Measurements from ENCODE around the gene PHKA1. TPM values are rescaled to one million over a fixed set of nuclear protein-coding genes. Genes with fewer than 3 reads are reported as not detected.
"Not testable (repeated sequence)": the region's sequence is repeated elsewhere in the genome, so short reads cannot be mapped to it uniquely, and the experiment has no call there.

PHKA1 gene
- total and polyA plus RNA-seq, 4 donors = 1.1 to 4.0 (median 3.2) TPM

DNA sequence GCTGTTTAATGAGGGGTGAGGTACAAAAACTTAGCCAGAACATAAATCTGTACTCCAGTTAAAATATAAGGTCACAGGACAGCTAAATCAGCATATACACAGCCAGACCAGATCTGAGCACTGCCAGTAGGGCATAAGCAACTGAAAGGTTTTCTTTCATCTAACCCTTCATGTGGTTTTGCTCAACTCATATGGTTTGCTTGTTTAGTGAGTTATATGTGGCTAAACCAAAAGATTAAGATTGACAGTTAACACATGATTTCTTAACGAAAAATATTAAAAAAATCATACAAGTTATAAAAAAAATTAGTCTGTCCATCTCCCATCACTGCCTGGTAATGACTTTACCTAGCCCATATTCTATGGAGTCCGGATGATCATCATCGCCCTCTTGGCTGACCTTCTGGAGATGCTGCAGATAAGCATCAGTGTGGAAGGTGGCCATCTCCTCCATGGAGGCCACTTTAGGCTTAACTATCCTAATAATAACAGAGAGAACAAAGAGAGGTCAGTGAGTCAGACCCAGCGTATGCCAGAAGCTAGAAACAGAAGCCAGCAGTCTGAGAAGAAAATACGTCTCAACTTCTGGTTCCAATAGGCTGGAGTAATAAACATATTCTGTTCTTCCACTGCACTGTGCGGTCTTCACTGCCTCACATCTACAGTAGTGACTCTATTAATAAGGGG, 145.6 kb downstream of the PHKA1 start:
- Histone ChIP-seq H3K9ac (ENCODE audit: insufficient read depth in 1 of 2, low read length in 2 of 2) (no peak overlapping the region), H3K4me3 (no peak overlapping the region), H3K27ac (ENCODE audit: low read depth in 1 of 2, low read length in 1 of 2) (no peak overlapping the region), H3K4me1 (ENCODE audit: control insufficient read depth in 5 of 5, insufficient read depth in 5 of 5, low read length in 5 of 5) (peaks cover 0 to 2% (median 0%) of the 10 kb centered on the region in 5 donors), H3K27me3 (ENCODE audit: control insufficient read depth in 3 of 3, insufficient read depth in 3 of 3, low read length in 2 of 3) (peaks cover 0 to 5% (median 0%) of the 10 kb centered on the region in 3 donors), H3K9me3 (ENCODE audit: control insufficient read depth in 4 of 4, insufficient read depth in 3 of 4, low read length in 3 of 4) (no peaks in the 10 kb centered on the region), H3K36me3 (ENCODE audit: control insufficient read depth in 4 of 4, insufficient read depth in 4 of 4, low read length in 4 of 4) (peaks cover 0 to 6% (median 4%) of the 10 kb centered on the region in 4 donors)
- no peak for ATAC-seq (ENCODE audit: insufficient read depth, low FRiP score)
- WGBS, 2 donors = 75 to 93% methylated on average over 6 of the region's 6 CpGs
- no peak for DNase-seq
- TF ChIP-seq CTCF (IDR thresholded peaks at IDR 0.05; ENCODE audit: control extremely low read depth, extremely low read depth) = no peak

DNA sequence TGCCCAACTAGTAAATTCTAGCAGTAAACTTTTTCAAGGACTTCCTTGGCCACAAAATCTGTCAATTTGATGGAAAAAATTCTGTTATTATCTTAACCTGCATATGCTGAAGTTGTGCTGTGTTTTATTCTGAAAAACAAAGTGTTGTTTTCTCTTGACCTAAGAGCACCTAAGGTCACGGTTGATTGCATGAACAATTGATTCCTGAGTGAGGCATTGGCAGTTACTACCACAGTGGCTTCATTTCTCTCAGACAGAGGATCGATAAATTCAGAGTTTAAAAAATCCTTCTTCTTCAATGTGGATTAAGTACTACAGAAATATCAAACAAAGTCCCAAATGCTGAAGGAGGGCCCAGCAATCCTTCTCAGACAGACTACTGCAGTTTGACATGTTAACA, 147.7 kb downstream of the PHKA1 start:
- Histone ChIP-seq H3K27ac (ENCODE audit: low read depth in 1 of 2, low read length in 1 of 2) (no peak overlapping the region), H3K4me3 (no peak overlapping the region), H3K36me3 (ENCODE audit: control insufficient read depth in 4 of 4, insufficient read depth in 4 of 4, low read length in 4 of 4) (peaks cover 0 to 9% (median 4%) of the 10 kb centered on the region in 4 donors), H3K4me1 (ENCODE audit: control insufficient read depth in 5 of 5, insufficient read depth in 5 of 5, low read length in 5 of 5) (no peaks in the 10 kb centered on the region), H3K9me3 (ENCODE audit: control insufficient read depth in 4 of 4, insufficient read depth in 3 of 4, low read length in 3 of 4) (no peaks in the 10 kb centered on the region), H3K27me3 (ENCODE audit: control insufficient read depth in 3 of 3, insufficient read depth in 3 of 3, low read length in 2 of 3) (peaks cover 0 to 5% (median 0%) of the 10 kb centered on the region in 3 donors), H3K9ac (ENCODE audit: insufficient read depth in 1 of 2, low read length in 2 of 2) (no peak overlapping the region)
- no peak for TF ChIP-seq CTCF (IDR thresholded peaks at IDR 0.05; ENCODE audit: control extremely low read depth, extremely low read depth)
- no peak for DNase-seq
- ATAC-seq (ENCODE audit: insufficient read depth, low FRiP score) = no peak
- 81 to 100% methylated on average over 2 of the region's 2 CpGs for WGBS, 2 donors

- ATAC-seq (ENCODE audit: insufficient read depth, low FRiP score); H3K27ac ChIP-seq (ENCODE audit: low read depth in 1 of 2, low read length in 1 of 2); H3K4me3 ChIP-seq; H3K27me3 ChIP-seq (ENCODE audit: control insufficient read depth in 3 of 3, insufficient read depth in 3 of 3, low read length in 2 of 3); H3K9ac ChIP-seq (ENCODE audit: insufficient read depth in 1 of 2, low read length in 2 of 2); H3K9me3 ChIP-seq (ENCODE audit: control insufficient read depth in 4 of 4, insufficient read depth in 3 of 4, low read length in 3 of 4); DNase-seq; H3K4me1 ChIP-seq (ENCODE audit: control insufficient read depth in 5 of 5, insufficient read depth in 5 of 5, low read length in 5 of 5); H3K36me3 ChIP-seq (ENCODE audit: control insufficient read depth in 4 of 4, insufficient read depth in 4 of 4, low read length in 4 of 4): not testable (repeated sequence)
- WGBS, 2 donors = 92 to 98% methylated on average over 8 to 28 of the region's 28 CpGs
Measured at GRCh38 chrX:72559655-72560054, 154.5 kb downstream of the PHKA1 start.

DNA sequence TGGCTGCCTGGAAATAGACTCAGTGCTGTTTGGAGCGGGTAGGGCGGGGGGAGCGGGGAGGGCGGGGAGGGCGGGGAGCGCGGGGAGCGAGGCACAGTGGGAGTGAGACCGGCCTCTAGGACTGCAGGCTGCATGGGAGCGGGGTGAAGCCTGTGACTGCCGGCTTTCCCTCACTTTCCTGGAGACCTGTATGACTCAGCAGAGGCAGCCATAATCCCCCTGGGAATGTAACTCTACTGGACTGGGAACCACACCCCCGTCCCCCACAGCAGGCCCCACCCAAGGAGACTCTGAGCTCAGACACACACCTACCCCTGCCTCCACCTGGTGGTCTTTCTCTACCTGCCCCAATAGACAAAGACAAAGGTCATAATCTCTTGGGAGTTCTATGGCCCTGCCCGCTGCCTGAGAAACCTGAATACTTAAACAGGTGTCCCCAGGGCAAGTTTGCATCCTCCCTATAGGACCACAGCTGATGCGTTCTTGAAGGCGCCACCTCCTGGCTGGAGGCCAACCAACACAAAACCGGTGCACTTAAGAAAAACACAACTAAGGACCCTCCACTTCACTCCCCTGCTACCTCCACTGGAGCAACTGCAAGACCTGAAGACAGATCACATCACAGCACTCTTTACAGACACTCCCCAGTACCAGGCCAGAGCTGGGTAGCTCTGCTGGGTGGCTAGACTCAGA, 159.5 kb downstream of the PHKA1 start:
- H3K36me3 ChIP-seq (ENCODE audit: control insufficient read depth in 4 of 4, insufficient read depth in 4 of 4, low read length in 4 of 4) = no peaks in the 10 kb centered on the region
- DNase-seq = no peak
- WGBS, 2 donors = 75 to 83% methylated on average over 16 of the region's 16 CpGs
- H3K4me3 ChIP-seq = no peak overlapping the region
- H3K27ac ChIP-seq (ENCODE audit: low read depth in 1 of 2, low read length in 1 of 2) = no peak overlapping the region
- TF ChIP-seq CTCF (IDR thresholded peaks at IDR 0.05; ENCODE audit: control extremely low read depth, extremely low read depth) = no peak
- peaks cover 0 to 4% (median 3%) of the 10 kb centered on the region in 3 donors for H3K27me3 ChIP-seq (ENCODE audit: control insufficient read depth in 3 of 3, insufficient read depth in 3 of 3, low read length in 2 of 3)
- H3K9ac ChIP-seq (ENCODE audit: insufficient read depth in 1 of 2, low read length in 2 of 2) = no peak overlapping the region
- no peaks in the 10 kb centered on the region for H3K9me3 ChIP-seq (ENCODE audit: control insufficient read depth in 4 of 4, insufficient read depth in 3 of 4, low read length in 3 of 4)
- peaks cover 0 to 1% (median 0%) of the 10 kb centered on the region in 5 donors for H3K4me1 ChIP-seq (ENCODE audit: control insufficient read depth in 5 of 5, insufficient read depth in 5 of 5, low read length in 5 of 5)
- no peak for ATAC-seq (ENCODE audit: insufficient read depth, low FRiP score)

DNA sequence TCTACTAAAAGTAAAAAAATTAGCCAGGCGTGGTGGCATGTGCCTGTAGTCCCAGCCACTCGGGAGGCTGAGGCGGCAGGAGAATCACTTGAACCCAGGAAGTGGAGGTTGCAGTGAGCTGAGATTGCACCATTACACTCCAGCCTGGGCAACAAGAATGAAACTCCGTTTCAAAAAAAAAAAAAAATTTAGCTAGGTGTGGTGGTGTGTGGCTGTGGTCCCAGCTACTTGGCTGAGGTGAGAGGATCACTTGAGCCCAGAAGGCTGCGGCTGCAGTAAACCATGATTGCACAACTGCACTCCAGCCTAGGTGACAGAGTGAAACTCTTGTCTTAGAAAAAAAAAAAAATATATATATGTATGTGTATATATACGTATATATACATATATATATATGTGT, 161.7 kb downstream of the PHKA1 start:
- not testable (repeated sequence) for H3K27me3 ChIP-seq (ENCODE audit: control insufficient read depth in 3 of 3, insufficient read depth in 3 of 3, low read length in 2 of 3); H3K4me1 ChIP-seq (ENCODE audit: control insufficient read depth in 5 of 5, insufficient read depth in 5 of 5, low read length in 5 of 5); ATAC-seq (ENCODE audit: insufficient read depth, low FRiP score); DNase-seq; H3K9ac ChIP-seq (ENCODE audit: insufficient read depth in 1 of 2, low read length in 2 of 2); H3K4me3 ChIP-seq; H3K27ac ChIP-seq (ENCODE audit: low read depth in 1 of 2, low read length in 1 of 2); H3K36me3 ChIP-seq (ENCODE audit: control insufficient read depth in 4 of 4, insufficient read depth in 4 of 4, low read length in 4 of 4); H3K9me3 ChIP-seq (ENCODE audit: control insufficient read depth in 4 of 4, insufficient read depth in 3 of 4, low read length in 3 of 4)
- 64 to 69% methylated on average over 6 of the region's 6 CpGs for WGBS, 2 donors

Data from lung (tissue), 12 donors.